Activated naive CD8-positive, alpha-beta T cell (primary cell): ENCODE measurements around the gene RABL6.
"Not testable (repeated sequence)": the region's sequence is repeated elsewhere in the genome, so short reads cannot be mapped to it uniquely, and the experiment has no call there.

ENCODE experiments used
- H3K27ac Mint-ChIP-seq: one replicate; pipeline ENCODE4 v1.8.0; 2021; ENCODE audit warnings: mixed read lengths
- H3K27me3 Mint-ChIP-seq: one replicate; pipeline ENCODE4 v1.8.0; 2021; ENCODE audit warnings: mixed read lengths
- H3K36me3 Mint-ChIP-seq: one replicate; pipeline ENCODE4 v1.8.0; 2021; ENCODE audit warnings: mixed read lengths
- H3K4me1 Mint-ChIP-seq: one replicate; pipeline ENCODE4 v1.8.0; 2021; ENCODE audit warnings: low read depth, mixed read lengths
- H3K4me3 Mint-ChIP-seq: one replicate; pipeline ENCODE4 v1.8.0; 2021; ENCODE audit warnings: mild to moderate bottlenecking, mixed read lengths
- H3K9me3 Mint-ChIP-seq: one replicate; pipeline ENCODE4 v1.8.0; 2021; ENCODE audit warnings: low read depth, mixed read lengths

RABL6 gene

GRCh38 chr9:136857166-136857565, 49.4 kb downstream of the RABL6 start:
- no peak overlapping the region for H3K27ac Mint-ChIP-seq
- H3K4me1 Mint-ChIP-seq = no peaks in the 10 kb centered on the region
- H3K27me3 Mint-ChIP-seq = no peaks in the 10 kb centered on the region
- no peaks in the 10 kb centered on the region for H3K36me3 Mint-ChIP-seq
- H3K4me3 Mint-ChIP-seq = no peak overlapping the region
- H3K9me3 Mint-ChIP-seq = no peaks in the 10 kb centered on the region

- no peaks in the 10 kb centered on the region for H3K4me1 Mint-ChIP-seq
- H3K36me3 Mint-ChIP-seq = no peaks in the 10 kb centered on the region
- no peak overlapping the region for H3K4me3 Mint-ChIP-seq
- no peaks in the 10 kb centered on the region for H3K9me3 Mint-ChIP-seq
- no peaks in the 10 kb centered on the region for H3K27me3 Mint-ChIP-seq
- H3K27ac Mint-ChIP-seq = no peak overlapping the region
Observed at GRCh38 chr9:136857581-136858412, 50.0 kb downstream of the RABL6 start.

GRCh38 chr9:136858452-136858843, 50.7 kb downstream of the RABL6 start:
- Mint-ChIP-seq H3K9me3 (no peaks in the 10 kb centered on the region), H3K27ac (no peak overlapping the region), H3K36me3 (no peaks in the 10 kb centered on the region), H3K4me3 (no peak overlapping the region), H3K27me3 (no peaks in the 10 kb centered on the region), H3K4me1 (no peaks in the 10 kb centered on the region)

- no peaks in the 10 kb centered on the region for H3K9me3 Mint-ChIP-seq
- no peak overlapping the region for H3K4me3 Mint-ChIP-seq
- peaks cover 4% of the 10 kb centered on the region for H3K4me1 Mint-ChIP-seq
- H3K27me3 Mint-ChIP-seq = no peaks in the 10 kb centered on the region
- H3K36me3 Mint-ChIP-seq = no peaks in the 10 kb centered on the region
- no peak overlapping the region for H3K27ac Mint-ChIP-seq
Observed at GRCh38 chr9:136858844-136859757, 51.4 kb downstream of the RABL6 start.

- no peak overlapping the region for H3K4me3 Mint-ChIP-seq
- H3K36me3 Mint-ChIP-seq = no peaks in the 10 kb centered on the region
- H3K27ac Mint-ChIP-seq = peak overlapping the region; percentile 38
- H3K27me3 Mint-ChIP-seq = no peaks in the 10 kb centered on the region
- no peaks in the 10 kb centered on the region for H3K9me3 Mint-ChIP-seq
- H3K4me1 Mint-ChIP-seq = peaks cover 10% of the 10 kb centered on the region
Observed at GRCh38 chr9:136860529-136860928, 52.8 kb downstream of the RABL6 start.

- Mint-ChIP-seq H3K27me3 (no peaks in the 10 kb centered on the region), H3K9me3 (no peaks in the 10 kb centered on the region), H3K4me1 (peaks cover 10% of the 10 kb centered on the region), H3K27ac (no peak overlapping the region), H3K36me3 (no peaks in the 10 kb centered on the region), H3K4me3 (no peak overlapping the region)
Observed at GRCh38 chr9:136860933-136861873, 53.5 kb downstream of the RABL6 start.

- H3K27me3 Mint-ChIP-seq = no peaks in the 10 kb centered on the region
- H3K9me3 Mint-ChIP-seq = no peaks in the 10 kb centered on the region
- H3K4me3 Mint-ChIP-seq = no peak overlapping the region
- no peaks in the 10 kb centered on the region for H3K36me3 Mint-ChIP-seq
- no peak overlapping the region for H3K27ac Mint-ChIP-seq
- H3K4me1 Mint-ChIP-seq = peaks cover 10% of the 10 kb centered on the region
Observed at GRCh38 chr9:136861874-136862457, 54.2 kb downstream of the RABL6 start.

GRCh38 chr9:136862849-136863622, 55.3 kb downstream of the RABL6 start:
- no peak overlapping the region for H3K4me3 Mint-ChIP-seq
- no peaks in the 10 kb centered on the region for H3K36me3 Mint-ChIP-seq
- H3K27me3 Mint-ChIP-seq = no peaks in the 10 kb centered on the region
- peaks cover 13% of the 10 kb centered on the region for H3K4me1 Mint-ChIP-seq
- H3K27ac Mint-ChIP-seq = no peak overlapping the region
- H3K9me3 Mint-ChIP-seq = no peaks in the 10 kb centered on the region

GRCh38 chr9:136863623-136864273, 56.0 kb downstream of the RABL6 start:
- H3K4me1 Mint-ChIP-seq = peaks cover 14% of the 10 kb centered on the region
- no peaks in the 10 kb centered on the region for H3K27me3 Mint-ChIP-seq
- H3K4me3 Mint-ChIP-seq = no peak overlapping the region
- no peaks in the 10 kb centered on the region for H3K36me3 Mint-ChIP-seq
- H3K27ac Mint-ChIP-seq = no peak overlapping the region
- no peaks in the 10 kb centered on the region for H3K9me3 Mint-ChIP-seq

- no peaks in the 10 kb centered on the region for H3K36me3 Mint-ChIP-seq
- H3K27me3 Mint-ChIP-seq = no peaks in the 10 kb centered on the region
- peaks cover 16% of the 10 kb centered on the region for H3K4me1 Mint-ChIP-seq
- peak overlapping the region; percentile 34 for H3K27ac Mint-ChIP-seq
- peak overlapping the region; percentile 83 for H3K4me3 Mint-ChIP-seq
- H3K9me3 Mint-ChIP-seq = no peaks in the 10 kb centered on the region
Observed at GRCh38 chr9:136865041-136865767, 57.5 kb downstream of the RABL6 start.

GRCh38 chr9:136865768-136866103, 58.0 kb downstream of the RABL6 start:
- Mint-ChIP-seq H3K36me3 (no peaks in the 10 kb centered on the region), H3K27me3 (no peaks in the 10 kb centered on the region), H3K4me1 (peaks cover 16% of the 10 kb centered on the region), H3K4me3 (peak overlapping the region; percentile 83), H3K27ac (no peak overlapping the region), H3K9me3 (no peaks in the 10 kb centered on the region)

- not testable (repeated sequence) for H3K9me3 Mint-ChIP-seq, H3K36me3 Mint-ChIP-seq, H3K27me3 Mint-ChIP-seq
- Mint-ChIP-seq H3K4me3 (peak overlapping the region; percentile 71), H3K4me1 (peaks cover 16% of the 10 kb centered on the region), H3K27ac (peak overlapping the region; percentile 46)
Observed at GRCh38 chr9:136866898-136867421, 59.2 kb downstream of the RABL6 start.

GRCh38 chr9:136867480-136867879, 59.7 kb downstream of the RABL6 start:
- Mint-ChIP-seq H3K9me3 (no peaks in the 10 kb centered on the region), H3K4me1 (peaks cover 16% of the 10 kb centered on the region), H3K27me3 (no peaks in the 10 kb centered on the region), H3K27ac (peak overlapping the region; percentile 46), H3K4me3 (peak overlapping the region; percentile 71), H3K36me3 (no peaks in the 10 kb centered on the region)
